HCT116 (cell line): ENCODE results near the gene ACSM6. TPM values are rescaled to one million over a fixed set of nuclear protein-coding genes. Genes with fewer than 3 reads are reported as not detected.

Experiments used
- ATAC-seq: fragments of 200-7000 bp; cut with Tn5 transposase; 2 replicates; pipeline ENCODE4 v1.9.1; 2020; ENCODE audit warnings: mild to moderate bottlenecking, moderate library complexity
- BruUV-seq: library from RNA; stranded (reverse); fragments of 400-500 nt; replicated peaks from 2 replicates; lab custom pipeline; 2021; lab: Mats Ljungman, UMichigan
- CTCF ChIA-PET: fragments of 300-600 bp; sonication (Branson Sonifier 250); formaldehyde crosslinking; loops from one replicate; lab custom pipeline; 2021; ENCODE audit warnings: antibody characterized with exemption; lab: Charles Lee
- POLR2A ChIA-PET: fragments of 300-600, 350-600 bp; sonication (Branson Sonifier 250); formaldehyde crosslinking; loops from one replicate; lab custom pipeline; 2021; ENCODE audit warnings: antibody characterized with exemption; lab: Charles Lee
- RAD21 ChIA-PET, 2 experiments: fragments of 300-600 bp; sonication (Branson Sonifier 250); formaldehyde crosslinking; loops; one replicate each; lab custom pipeline; 2023; ENCODE audit warnings: low total read pairs in 2 of 2; ENCODE audit not compliant: uncharacterized antibody in 2 of 2, unreplicated experiment in 2 of 2, low non-redundant PET in 1 of 2; lab: Charles Lee
- DNase-seq: peaks from one replicate; pipeline ENCODE4 v3.0.0-alpha.2; 2010; ENCODE audit warnings: low read depth, low spot score
- H2AFZ ChIP-seq: fragments of 200-600 bp; shearing (Covaris generic), sonication (generic); 2 replicates; pipeline ENCODE4 v1.6.1; 2017; ENCODE audit warnings: low read depth, mixed run types, mixed read lengths, antibody characterized with exemption, low read length; ENCODE audit not compliant: poor library complexity, severe bottlenecking
- H3K27ac ChIP-seq: 2 replicates; pipeline ENCODE4 v1.5.1; 2012; ENCODE audit warnings: low read depth, low read length
- H3K27me3 ChIP-seq: fragments of 200-600 bp; sonication (generic); 2 replicates; pipeline ENCODE4 v1.6.1; 2016; ENCODE audit warnings: mixed run types, low read length, mixed read lengths; ENCODE audit not compliant: insufficient read depth
- H3K36me3 ChIP-seq, 2 experiments: fragments of 200-500 bp in 1 of 2; fragments of 200-600 bp in 1 of 2; sonication (Bioruptor generic) in 1 of 2; sonication (generic) in 1 of 2; 2 replicates each; pipeline versions ENCODE4 v1.5.1 to v1.6.1; 2014 to 2016; ENCODE audit warnings: low read length in 2 of 2, inconsistent platforms in 1 of 2, mixed read lengths in 1 of 2, mixed run types in 1 of 2; ENCODE audit not compliant: insufficient read depth in 2 of 2, control insufficient read depth in 1 of 2
- H3K4me1 ChIP-seq, 2 experiments: fragments of 200-600 bp in 1 of 2; sonication (generic) in 1 of 2; 2 replicates each; pipeline versions ENCODE4 v1.5.1 to v1.6.1; 2012 to 2017; ENCODE audit warnings: low read length in 2 of 2, inconsistent platforms in 1 of 2, mild to moderate bottlenecking in 1 of 2, mixed read lengths in 1 of 2, mixed run types in 1 of 2, moderate library complexity in 1 of 2; ENCODE audit not compliant: insufficient read depth in 2 of 2, control insufficient read depth in 1 of 2
- H3K4me2 ChIP-seq: fragments of 200-600 bp; sonication (generic); 2 replicates; pipeline ENCODE4 v1.6.1; 2017; ENCODE audit warnings: mixed run types, low read length, mixed read lengths
- H3K4me3 ChIP-seq, 2 experiments: fragments of 200-600 bp in 1 of 2; sonication (generic) in 1 of 2; replicated peaks in 1 of 2; 2 replicates each; pipeline ENCODE4 v1.5.1; 2011 to 2016; ENCODE audit warnings: low read length in 2 of 2, control low read depth in 1 of 2, low read depth in 1 of 2, mild to moderate bottlenecking in 1 of 2, mixed read lengths in 1 of 2, mixed run types in 1 of 2
- H3K79me2 ChIP-seq: fragments of 200-600 bp; sonication (generic); 2 replicates; pipeline ENCODE4 v1.6.1; 2017; ENCODE audit warnings: mild to moderate bottlenecking, mixed run types, low read length, moderate library complexity, mixed read lengths; ENCODE audit not compliant: insufficient read depth
- H3K9ac ChIP-seq: fragments of 200-600 bp; sonication (generic); 2 replicates; pipeline ENCODE4 v1.6.1; 2016; ENCODE audit warnings: low read length, mixed read lengths
- H3K9me2 ChIP-seq: fragments of 200-600 bp; sonication (generic), shearing (Covaris generic); 2 replicates; pipeline ENCODE4 v1.6.1; 2017; ENCODE audit warnings: mixed run types, mild to moderate bottlenecking, moderate library complexity; ENCODE audit not compliant: insufficient read depth
- H3K9me3 ChIP-seq, 2 experiments: fragments of 200-500 bp in 1 of 2; fragments of 200-600 bp in 1 of 2; sonication (Bioruptor generic) in 1 of 2; sonication (generic) in 1 of 2; 2 replicates each; pipeline ENCODE4 v1.6.1; 2014 to 2017; ENCODE audit warnings: low read length in 2 of 2, mixed read lengths in 2 of 2, inconsistent platforms in 1 of 2, low read depth in 1 of 2, mild to moderate bottlenecking in 1 of 2, mixed run types in 1 of 2, moderate library complexity in 1 of 2; ENCODE audit not compliant: control insufficient read depth in 1 of 2, insufficient read depth in 1 of 2
- H4K20me1 ChIP-seq: fragments of 200-600 bp; sonication (generic), shearing (Covaris generic); 2 replicates; pipeline ENCODE4 v1.6.1; 2017; ENCODE audit warnings: mixed run types, mild to moderate bottlenecking, moderate library complexity; ENCODE audit not compliant: insufficient read depth
- ELF1 ChIP-seq: IDR thresholded peaks from 2 replicates; pipeline ENCODE4 v1.6.1; 2012; ENCODE audit warnings: low read depth, borderline replicate concordance
- EZH2phosphoT487 ChIP-seq: fragments of 200-600 bp; IDR thresholded peaks from 2 replicates; pipeline ENCODE4 v1.6.1; 2018; ENCODE audit warnings: antibody characterized with exemption, borderline replicate concordance
- SP1 ChIP-seq: IDR thresholded peaks from 2 replicates; pipeline ENCODE4 v1.6.1; 2012; ENCODE audit warnings: low read depth
- TCF7L2 ChIP-seq: IDR thresholded peaks from 2 replicates; pipeline ENCODE4 v1.7.0; 2011; ENCODE audit warnings: borderline replicate concordance, inconsistent platforms; ENCODE audit not compliant: insufficient read depth, insufficient read length; ENCODE audit errors: extremely low read depth
- ZFX ChIP-seq: fragments of 450-650 bp; IDR thresholded peaks from 2 replicates; pipeline ENCODE4 v1.6.1; 2017
- intact Hi-C: fragments of 100-400 bp; cut with micrococcal nuclease; formaldehyde crosslinking; loops from 2 replicates; pipeline ENCODE4 v1.10.0; 2022
- total RNA-seq: library from RNA; stranded (reverse); gene quantifications from one replicate; pipeline ENCODE4 v1.2.1, GENCODE V29; 2021; ENCODE audit not compliant: unreplicated experiment
- TF ChIP-seq, protein P1 (sequence below), 3 experiments: fragments of 200-600 bp in 1 of 3; sonication (generic) in 1 of 3; IDR thresholded peaks in 2 of 3; conservative IDR thresholded peaks in 1 of 3; 2 replicates each; pipeline ENCODE4 v1.5.1; 2012 to 2017; ENCODE audit warnings: low read depth in 2 of 3, low read length in 2 of 3, antibody characterized with exemption in 1 of 3, borderline replicate concordance in 1 of 3, control low read depth in 1 of 3, mild to moderate bottlenecking in 1 of 3, mixed read lengths in 1 of 3, mixed run types in 1 of 3, moderate library complexity in 1 of 3; ENCODE audit not compliant: insufficient read depth in 1 of 3
- TF ChIP-seq, protein P2 (sequence below): IDR thresholded peaks from 2 replicates; pipeline ENCODE4 v1.6.1; 2012

ACSM6 gene
- total RNA-seq, 1 experiment from 2014 or later, result not detected

DNA sequence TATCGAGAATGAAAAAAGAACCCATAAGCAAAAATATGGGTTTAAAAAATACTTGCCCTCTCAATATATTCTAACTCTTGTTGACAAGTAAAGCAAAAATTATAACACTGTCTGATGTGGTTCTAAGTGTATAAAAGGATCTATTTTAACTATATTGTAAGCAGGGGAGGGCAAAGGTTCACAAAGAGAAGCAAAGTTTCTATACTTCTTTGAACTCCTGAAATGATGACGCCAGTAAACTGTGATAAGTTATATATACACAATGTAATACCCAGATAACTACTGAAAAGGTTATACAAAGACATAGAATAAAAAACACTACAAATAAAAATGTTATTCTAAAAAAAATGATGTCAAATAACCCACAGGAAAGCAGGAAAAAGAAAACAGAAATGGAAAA, 59.6 kb downstream of the ACSM6 start (continued):
- TF ChIP-seq, protein P1, sequence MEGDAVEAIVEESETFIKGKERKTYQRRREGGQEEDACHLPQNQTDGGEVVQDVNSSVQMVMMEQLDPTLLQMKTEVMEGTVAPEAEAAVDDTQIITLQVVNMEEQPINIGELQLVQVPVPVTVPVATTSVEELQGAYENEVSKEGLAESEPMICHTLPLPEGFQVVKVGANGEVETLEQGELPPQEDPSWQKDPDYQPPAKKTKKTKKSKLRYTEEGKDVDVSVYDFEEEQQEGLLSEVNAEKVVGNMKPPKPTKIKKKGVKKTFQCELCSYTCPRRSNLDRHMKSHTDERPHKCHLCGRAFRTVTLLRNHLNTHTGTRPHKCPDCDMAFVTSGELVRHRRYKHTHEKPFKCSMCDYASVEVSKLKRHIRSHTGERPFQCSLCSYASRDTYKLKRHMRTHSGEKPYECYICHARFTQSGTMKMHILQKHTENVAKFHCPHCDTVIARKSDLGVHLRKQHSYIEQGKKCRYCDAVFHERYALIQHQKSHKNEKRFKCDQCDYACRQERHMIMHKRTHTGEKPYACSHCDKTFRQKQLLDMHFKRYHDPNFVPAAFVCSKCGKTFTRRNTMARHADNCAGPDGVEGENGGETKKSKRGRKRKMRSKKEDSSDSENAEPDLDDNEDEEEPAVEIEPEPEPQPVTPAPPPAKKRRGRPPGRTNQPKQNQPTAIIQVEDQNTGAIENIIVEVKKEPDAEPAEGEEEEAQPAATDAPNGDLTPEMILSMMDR (IDR thresholded peaks at IDR 0.05 in 2 of 3, conservative IDR thresholded peaks at IDR 0.05 in 1 of 3; ENCODE audit: borderline replicate concordance in 1 of 3, insufficient read depth in 1 of 3, low read depth in 2 of 3, low read length in 2 of 3), result no peak
- TF ChIP-seq, protein P2, sequence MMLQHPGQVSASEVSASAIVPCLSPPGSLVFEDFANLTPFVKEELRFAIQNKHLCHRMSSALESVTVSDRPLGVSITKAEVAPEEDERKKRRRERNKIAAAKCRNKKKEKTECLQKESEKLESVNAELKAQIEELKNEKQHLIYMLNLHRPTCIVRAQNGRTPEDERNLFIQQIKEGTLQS, result no peak
- TF ChIP-seq ZFX, result no peak
- no peak for TF ChIP-seq ELF1
- no peak for TF ChIP-seq SP1
- TF ChIP-seq TCF7L2, result no peak

DNA sequence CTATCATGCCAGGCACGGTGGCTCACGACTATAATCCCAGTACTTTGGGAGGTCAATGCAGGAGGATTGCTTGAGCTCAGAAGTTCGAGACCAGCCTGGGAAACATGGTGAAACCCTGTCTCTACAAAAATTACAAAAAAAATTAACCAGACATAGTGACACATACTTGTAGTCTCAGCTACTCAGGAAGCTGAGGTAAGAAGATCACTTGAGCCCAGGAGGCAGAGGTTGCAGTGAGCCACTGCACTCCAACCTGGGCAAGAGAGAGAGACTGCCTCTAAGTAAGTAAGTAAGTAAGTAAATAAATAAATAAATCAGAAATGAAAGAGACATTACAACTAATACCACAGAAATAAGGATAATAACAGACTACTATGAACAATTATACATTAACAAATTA, 60.6 kb downstream of the ACSM6 start:
- DNase-seq, result no peak
- Histone ChIP-seq H3K4me1 (no peaks in the 10 kb centered on the region), H2AFZ (no peak overlapping the region), H3K4me2 (no peak overlapping the region), H4K20me1 (no peaks in the 10 kb centered on the region), H3K4me3 (no peak overlapping the region), H3K27ac (no peak overlapping the region), H3K79me2 (0 out of 2 replicates have a peak, but pooled peaks cover 19% of the 10 kb centered on the region), H3K27me3 (no peaks in the 10 kb centered on the region), H3K36me3 (peaks cover 0 to 3% of the 10 kb centered on the region in 2 experiments; a peak in 1 of 4 replicates), H3K9me2 (no peaks in the 10 kb centered on the region), H3K9ac (no peak overlapping the region), H3K9me3 (no peaks in the 10 kb centered on the region)
- no TSS peak for BruUV-seq
- ChIA-PET CTCF (interaction anchor here (1.0 kb wide), 2 partner anchors 11 to 347 kb away, joined by 3 to 4 read pairs; no protein-coding TSS in a partner anchor), RAD21 (no interaction called here), POLR2A (no interaction called here)
- TF ChIP-seq EZH2phosphoT487, result no peak
- TF ChIP-seq, protein P2, result no peak
- ATAC-seq, result no peak
- intact Hi-C loops, result no loop called here
